Measurements from ENCODE around the gene MSN. TPM values are rescaled to one million over a fixed set of nuclear protein-coding genes. Genes with fewer than 3 reads are reported as not detected.
A peak's percentile ranks its signal among the peaks of the same experiment; 100 is the strongest.
"Not testable (repeated sequence)": the region's sequence is repeated elsewhere in the genome, so short reads cannot be mapped to it uniquely, and the experiment has no call there.

MSN gene
- 473 and 476 TPM in 2 replicates for total RNA-seq

GRCh38 chrX:65667503-65668376, at the start of gene MSN:
Gene MSN, plus strand, starts transcription at chrX:65667654. Its CDS starts 188 bp downstream, at chrX:65667842.
- DNase-seq (ENCODE audit: low spot score) = peak; percentile 74
- Mint-ChIP-seq H3K4me1 (ENCODE audit: low read depth) (peaks cover 48% of the 10 kb centered on the region), H3K36me3 (ENCODE audit: low read depth) (peaks cover 45% of the 10 kb centered on the region), H3K4me3 (ENCODE audit: low read depth) (peak within 1 kb of the TSS; percentile 96), H3K27ac (peak within 1 kb of the TSS; percentile 96), H3K9me3 (no peaks in the 10 kb centered on the region), H3K27me3 (ENCODE audit: low read depth) (no peaks in the 10 kb centered on the region)
- intact Hi-C loops (cut with micrococcal nuclease) = loop anchor here (1.0 to 10.0 kb wide), 2 partner anchors 72 to 347 kb away; no protein-coding TSS in a partner anchor

- H3K4me3 Mint-ChIP-seq (ENCODE audit: low read depth); H3K4me1 Mint-ChIP-seq (ENCODE audit: low read depth); H3K27ac Mint-ChIP-seq; H3K9me3 Mint-ChIP-seq; intact Hi-C loops (cut with micrococcal nuclease); H3K27me3 Mint-ChIP-seq (ENCODE audit: low read depth); H3K36me3 Mint-ChIP-seq (ENCODE audit: low read depth); DNase-seq (ENCODE audit: low spot score): not testable (repeated sequence)
Measured at GRCh38 chrX:65620096-65620705, 47.3 kb upstream of the MSN start.

DNA sequence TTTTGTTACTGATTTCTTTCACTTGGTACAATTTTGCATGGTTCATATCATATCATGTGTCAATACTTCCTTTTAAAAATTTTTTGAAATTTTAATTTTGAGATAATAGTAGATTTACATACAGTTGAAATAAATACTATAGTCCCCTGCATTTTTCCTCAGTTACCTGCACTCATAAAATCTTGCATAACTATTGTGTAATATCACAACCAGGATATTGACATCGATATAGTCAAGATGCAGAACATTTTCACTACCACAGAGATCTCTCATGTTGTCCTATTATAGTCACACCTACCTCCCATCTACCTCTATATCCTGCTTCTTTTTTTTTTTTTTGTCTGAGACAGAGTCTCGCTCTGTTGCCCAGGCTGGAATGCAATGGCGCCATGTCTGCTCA, 36.7 kb upstream of the MSN start:
- no peak overlapping the region for H3K4me3 Mint-ChIP-seq (ENCODE audit: low read depth)
- no peaks in the 10 kb centered on the region for H3K4me1 Mint-ChIP-seq (ENCODE audit: low read depth)
- H3K27ac Mint-ChIP-seq = no peak overlapping the region
- H3K36me3 Mint-ChIP-seq (ENCODE audit: low read depth) = peaks cover 8% of the 10 kb centered on the region
- no peaks in the 10 kb centered on the region for H3K27me3 Mint-ChIP-seq (ENCODE audit: low read depth)
- DNase-seq (ENCODE audit: low spot score) = no peak
- peaks cover 15% of the 10 kb centered on the region for H3K9me3 Mint-ChIP-seq
- intact Hi-C loops (cut with micrococcal nuclease) = no loop called here

DNA sequence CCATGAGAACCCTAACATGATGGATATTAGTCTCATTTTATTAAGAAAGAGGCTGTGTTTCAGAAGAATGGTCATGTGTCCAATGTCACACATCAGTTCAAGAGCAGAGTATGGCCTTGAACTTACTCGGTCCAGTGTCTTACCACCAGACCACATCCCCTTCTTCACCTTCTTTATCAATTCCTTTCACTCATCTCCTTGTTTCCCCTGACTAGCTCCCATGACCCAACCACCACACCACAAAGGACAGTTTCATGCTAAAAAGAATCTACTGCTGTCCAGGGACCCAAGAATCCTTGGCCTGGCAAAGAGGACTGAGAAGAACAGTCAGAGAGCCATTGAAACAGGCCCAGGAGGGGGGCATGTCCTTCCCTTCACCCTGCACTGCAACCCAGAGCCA, 33.6 kb upstream of the MSN start:
- intact Hi-C loops (cut with micrococcal nuclease) = no loop called here
- Mint-ChIP-seq H3K36me3 (ENCODE audit: low read depth) (no peaks in the 10 kb centered on the region), H3K9me3 (no peaks in the 10 kb centered on the region), H3K4me3 (ENCODE audit: low read depth) (no peak overlapping the region), H3K27ac (no peak overlapping the region), H3K27me3 (ENCODE audit: low read depth) (no peaks in the 10 kb centered on the region), H3K4me1 (ENCODE audit: low read depth) (no peaks in the 10 kb centered on the region)
- DNase-seq (ENCODE audit: low spot score) = no peak

- no peaks in the 10 kb centered on the region for H3K9me3 Mint-ChIP-seq
- intact Hi-C loops (cut with micrococcal nuclease) = no loop called here
- H3K27ac Mint-ChIP-seq = no peak overlapping the region
- no peak for DNase-seq (ENCODE audit: low spot score)
- no peak overlapping the region for H3K4me3 Mint-ChIP-seq (ENCODE audit: low read depth)
- no peaks in the 10 kb centered on the region for H3K36me3 Mint-ChIP-seq (ENCODE audit: low read depth)
- H3K27me3 Mint-ChIP-seq (ENCODE audit: low read depth) = no peaks in the 10 kb centered on the region
- H3K4me1 Mint-ChIP-seq (ENCODE audit: low read depth) = no peaks in the 10 kb centered on the region
Measured at GRCh38 chrX:65634732-65635131, 32.7 kb upstream of the MSN start.

DNA sequence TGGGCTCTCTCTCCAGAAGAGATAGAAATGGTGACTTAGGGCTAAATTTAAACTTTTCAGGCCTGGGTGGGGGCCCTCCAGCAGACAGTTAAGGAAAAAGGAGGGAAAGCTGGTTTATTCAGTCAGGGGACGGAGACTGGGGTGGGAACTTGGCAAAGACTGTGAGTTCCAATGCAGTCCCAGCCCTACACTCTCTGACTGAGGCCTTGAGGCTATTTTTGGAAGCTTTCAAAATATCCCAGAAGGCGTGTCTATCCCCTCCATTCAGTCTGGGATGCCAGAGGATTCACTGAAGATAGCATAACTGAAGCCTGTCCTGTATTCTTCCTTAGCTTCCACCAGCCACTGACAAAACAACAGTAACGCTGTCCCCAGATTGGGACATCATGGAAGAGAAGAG, 32.1 kb upstream of the MSN start:
- intact Hi-C loops (cut with micrococcal nuclease) = no loop called here
- Mint-ChIP-seq H3K4me1 (ENCODE audit: low read depth) (no peaks in the 10 kb centered on the region), H3K4me3 (ENCODE audit: low read depth) (no peak overlapping the region), H3K36me3 (ENCODE audit: low read depth) (no peaks in the 10 kb centered on the region), H3K27ac (no peak overlapping the region), H3K27me3 (ENCODE audit: low read depth) (no peaks in the 10 kb centered on the region), H3K9me3 (no peaks in the 10 kb centered on the region)
- DNase-seq (ENCODE audit: low spot score) = no peak

DNA sequence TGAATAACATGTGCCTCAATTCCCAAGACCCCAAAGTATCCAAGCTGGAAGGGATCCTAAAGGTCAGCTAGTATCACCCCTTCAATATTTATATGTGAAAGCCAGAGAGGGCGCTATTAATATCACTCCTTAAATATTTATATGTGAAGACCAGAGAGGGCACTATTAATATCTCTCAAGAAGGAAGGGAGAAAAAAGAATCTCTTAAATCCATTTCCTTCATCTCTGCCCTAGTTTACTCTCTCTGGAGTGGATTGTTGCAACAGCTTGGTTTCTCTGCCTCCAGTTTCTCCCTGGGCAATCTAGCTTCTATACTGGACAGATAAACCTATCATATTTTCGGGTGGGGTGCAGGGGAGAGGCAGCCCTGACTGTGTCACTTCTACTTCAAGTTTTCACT, 31.6 kb upstream of the MSN start:
- no peaks in the 10 kb centered on the region for H3K36me3 Mint-ChIP-seq (ENCODE audit: low read depth)
- no peak overlapping the region for H3K27ac Mint-ChIP-seq
- no peaks in the 10 kb centered on the region for H3K4me1 Mint-ChIP-seq (ENCODE audit: low read depth)
- no peak for DNase-seq (ENCODE audit: low spot score)
- no peaks in the 10 kb centered on the region for H3K9me3 Mint-ChIP-seq
- intact Hi-C loops (cut with micrococcal nuclease) = no loop called here
- H3K4me3 Mint-ChIP-seq (ENCODE audit: low read depth) = no peak overlapping the region
- no peaks in the 10 kb centered on the region for H3K27me3 Mint-ChIP-seq (ENCODE audit: low read depth)

DNA sequence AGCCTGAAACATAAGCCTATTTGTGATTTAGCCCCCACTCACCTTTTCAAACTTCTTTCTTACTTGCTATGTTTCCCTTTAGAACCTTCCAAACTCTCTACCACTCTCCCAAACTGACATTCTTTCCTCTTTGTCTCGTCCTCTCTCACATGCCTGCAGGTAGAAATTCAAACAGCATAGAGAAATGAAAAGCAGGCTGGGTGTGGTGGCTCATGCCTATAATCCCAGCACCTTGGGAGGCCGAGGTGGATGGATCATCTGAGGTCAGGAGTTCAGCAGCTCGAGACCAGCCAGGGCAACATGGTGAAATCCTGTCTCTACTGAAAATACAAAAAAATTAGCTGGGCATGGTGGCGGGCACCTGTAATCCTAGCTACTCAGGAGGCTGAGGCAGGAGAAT, 31.2 kb upstream of the MSN start:
- H3K9me3 Mint-ChIP-seq; intact Hi-C loops (cut with micrococcal nuclease); DNase-seq (ENCODE audit: low spot score); H3K36me3 Mint-ChIP-seq (ENCODE audit: low read depth); H3K27me3 Mint-ChIP-seq (ENCODE audit: low read depth); H3K4me1 Mint-ChIP-seq (ENCODE audit: low read depth); H3K27ac Mint-ChIP-seq; H3K4me3 Mint-ChIP-seq (ENCODE audit: low read depth): not testable (repeated sequence)

- H3K4me1 Mint-ChIP-seq (ENCODE audit: low read depth) = no peaks in the 10 kb centered on the region
- intact Hi-C loops (cut with micrococcal nuclease) = no loop called here
- no peaks in the 10 kb centered on the region for H3K9me3 Mint-ChIP-seq
- no peaks in the 10 kb centered on the region for H3K36me3 Mint-ChIP-seq (ENCODE audit: low read depth)
- H3K4me3 Mint-ChIP-seq (ENCODE audit: low read depth) = no peak overlapping the region
- no peak overlapping the region for H3K27ac Mint-ChIP-seq
- no peak for DNase-seq (ENCODE audit: low spot score)
- H3K27me3 Mint-ChIP-seq (ENCODE audit: low read depth) = no peaks in the 10 kb centered on the region
Measured at GRCh38 chrX:65637335-65637734, 30.1 kb upstream of the MSN start.

GRCh38 chrX:65642914-65643491, 24.5 kb upstream of the MSN start:
- no peak for DNase-seq (ENCODE audit: low spot score)
- Mint-ChIP-seq H3K36me3 (ENCODE audit: low read depth) (no peaks in the 10 kb centered on the region), H3K9me3 (no peaks in the 10 kb centered on the region), H3K4me3 (ENCODE audit: low read depth) (no peak overlapping the region), H3K4me1 (ENCODE audit: low read depth) (peaks cover 8% of the 10 kb centered on the region), H3K27ac (no peak overlapping the region), H3K27me3 (ENCODE audit: low read depth) (no peaks in the 10 kb centered on the region)
- intact Hi-C loops (cut with micrococcal nuclease) = no loop called here

DNA sequence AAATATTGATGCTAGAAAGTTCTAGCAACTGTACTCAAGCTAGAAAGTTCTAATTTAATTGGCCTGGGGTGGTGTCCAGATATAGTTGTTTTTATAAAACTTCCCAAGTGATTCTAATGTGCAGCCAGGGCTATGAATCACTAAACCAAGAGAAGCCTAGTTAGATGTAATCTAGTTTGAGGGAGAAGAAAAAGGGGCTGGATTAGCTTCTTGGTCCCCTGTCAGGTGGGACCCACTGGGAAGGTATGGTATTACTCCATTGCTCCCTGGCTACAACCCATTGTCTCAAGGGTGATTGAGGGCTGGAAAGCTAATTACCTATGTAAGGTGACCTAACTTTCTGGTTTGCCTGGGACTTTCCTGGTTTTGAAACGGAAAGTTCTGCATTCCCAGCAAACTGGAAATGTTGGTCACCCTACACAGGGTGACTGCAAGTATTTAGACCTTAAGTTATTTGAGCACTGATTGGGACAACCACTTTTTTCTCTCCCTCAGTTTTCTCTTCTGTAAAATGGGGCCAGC, 23.9 kb upstream of the MSN start:
- H3K27ac Mint-ChIP-seq = no peak overlapping the region
- DNase-seq (ENCODE audit: low spot score) = no peak
- no peaks in the 10 kb centered on the region for H3K36me3 Mint-ChIP-seq (ENCODE audit: low read depth)
- peaks cover 8% of the 10 kb centered on the region for H3K4me1 Mint-ChIP-seq (ENCODE audit: low read depth)
- no peaks in the 10 kb centered on the region for H3K9me3 Mint-ChIP-seq
- intact Hi-C loops (cut with micrococcal nuclease) = no loop called here
- no peak overlapping the region for H3K4me3 Mint-ChIP-seq (ENCODE audit: low read depth)
- H3K27me3 Mint-ChIP-seq (ENCODE audit: low read depth) = no peaks in the 10 kb centered on the region

GRCh38 chrX:65644621-65645289, 22.7 kb upstream of the MSN start:
- peaks cover 8% of the 10 kb centered on the region for H3K4me1 Mint-ChIP-seq (ENCODE audit: low read depth)
- intact Hi-C loops (cut with micrococcal nuclease) = no loop called here
- H3K9me3 Mint-ChIP-seq = no peaks in the 10 kb centered on the region
- DNase-seq (ENCODE audit: low spot score) = no peak
- no peak overlapping the region for H3K4me3 Mint-ChIP-seq (ENCODE audit: low read depth)
- H3K27ac Mint-ChIP-seq = no peak overlapping the region
- no peaks in the 10 kb centered on the region for H3K36me3 Mint-ChIP-seq (ENCODE audit: low read depth)
- no peaks in the 10 kb centered on the region for H3K27me3 Mint-ChIP-seq (ENCODE audit: low read depth)

All from activated T-helper 2 cell treated with anti-CD3 and anti-CD28 coated beads, Interferon-gamma antibody, Interleukin-2, Interleukin-4, amounts not matched to agents 10 μg/mL and 5 μg/mL and 100 μg/mL, durations not matched to agents 14 hours and 24 hours and 36 hours (primary cell).